B cell (primary cell): Measurements from ENCODE around the gene FSHR. TPM values are rescaled to one million over a fixed set of nuclear protein-coding genes. Genes with fewer than 3 reads are reported as not detected.

Experiments
- ATAC-seq: fragments of 200-7000 bp; cut with Tn5 transposase; one replicate; pipeline ENCODE4 v1.10.0; 2021; ENCODE audit warnings: low read depth, mild to moderate bottlenecking, moderate number of reproducible peaks, moderate library complexity
- CTCF ChIA-PET: fragments of 350-600 bp; sonication (Branson Sonifier 250); formaldehyde crosslinking; loops from one replicate; lab custom pipeline; 2021; ENCODE audit warnings: antibody characterized with exemption, inconsistent platforms; lab: Charles Lee
- POLR2A ChIA-PET: fragments of 350-600 bp; sonication (Branson Sonifier 250); formaldehyde crosslinking; loops from one replicate; lab custom pipeline; 2021; ENCODE audit warnings: antibody characterized with exemption; lab: Charles Lee
- DNase-seq: peaks from one replicate; pipeline ENCODE4 v3.0.0; 2013
- H2AFZ ChIP-seq: 2 replicates; pipeline ENCODE4 v1.6.1; 2012; ENCODE audit warnings: mild to moderate bottlenecking, low read depth, low read length; ENCODE audit not compliant: insufficient read depth, poor library complexity, severe bottlenecking
- H3K27ac ChIP-seq, 2 donors: 1 replicate in 1 of 2; 2 replicates in 1 of 2; pipeline ENCODE4 v1.5.1; 2012 to 2013; ENCODE audit warnings: low read length in 2 of 2, mild to moderate bottlenecking in 2 of 2, moderate library complexity in 1 of 2
- H3K27me3 ChIP-seq, 4 experiments: fragments of 200-600 bp in 1 of 4; sonication (generic) in 1 of 4; replicated peaks in 1 of 4; 1 replicate in 2 of 4; 2 replicates in 2 of 4; pipeline versions ENCODE4 v1.6.1 to v1.7.0; 2013 to 2016; ENCODE audit warnings: low read length in 3 of 4, mild to moderate bottlenecking in 2 of 4, mixed read lengths in 1 of 4, moderate library complexity in 1 of 4; ENCODE audit not compliant: insufficient read depth in 4 of 4, control insufficient read depth in 3 of 4; ENCODE audit errors: control extremely low read depth in 1 of 4
- H3K36me3 ChIP-seq, 2 experiments: replicated peaks in 1 of 2; 1 replicate in 1 of 2; 2 replicates in 1 of 2; pipeline versions ENCODE4 v1.6.1 to v1.7.1; 2013; ENCODE audit warnings: low read length in 1 of 2; ENCODE audit not compliant: insufficient read depth in 2 of 2, control insufficient read depth in 1 of 2; ENCODE audit errors: control extremely low read depth in 1 of 2, extremely low read depth in 1 of 2
- H3K4me1 ChIP-seq, 2 donors: fragments of 200-600 bp in 1 of 2; sonication (generic) in 1 of 2; 1 replicate in 1 of 2; 2 replicates in 1 of 2; pipeline versions ENCODE4 v1.5.1 to v1.6.1; 2013 to 2017; ENCODE audit warnings: low read length in 2 of 2; ENCODE audit not compliant: control insufficient read depth in 2 of 2, insufficient read depth in 2 of 2
- H3K4me2 ChIP-seq: replicated peaks from 2 replicates; pipeline ENCODE3; 2012; ENCODE audit warnings: mild to moderate bottlenecking, low read depth, low read length; ENCODE audit not compliant: poor library complexity, severe bottlenecking
- H3K4me3 ChIP-seq, 5 experiments: fragments of 200-600 bp in 1 of 5; sonication (generic) in 1 of 5; 1 replicate in 3 of 5; 2 replicates in 2 of 5; pipeline versions ENCODE4 v1.5.1 to v1.7.0; 2011 to 2016; ENCODE audit warnings: low read length in 4 of 5, mild to moderate bottlenecking in 4 of 5, low read depth in 2 of 5, control low read depth in 1 of 5, moderate library complexity in 1 of 5; ENCODE audit not compliant: insufficient read depth in 1 of 5; ENCODE audit errors: control extremely low read depth in 1 of 5, extremely low read depth in 1 of 5
- H3K79me2 ChIP-seq: fragments of 200-600 bp; sonication (generic); one replicate; pipeline ENCODE4 v1.6.0; 2016; ENCODE audit warnings: low read length; ENCODE audit not compliant: control insufficient read depth, insufficient read depth
- H3K9ac ChIP-seq: fragments of 200-600 bp; sonication (generic); 2 replicates; pipeline ENCODE4 v1.6.1; 2017; ENCODE audit warnings: mild to moderate bottlenecking, low read length, moderate library complexity
- H3K9me3 ChIP-seq, 3 donors: one replicate each; pipeline versions ENCODE4 v1.6.1 to v1.7.1; 2013; ENCODE audit warnings: low read length in 2 of 3; ENCODE audit not compliant: control insufficient read depth in 2 of 3, insufficient read depth in 1 of 3; ENCODE audit errors: control extremely low read depth in 1 of 3
- H4K20me1 ChIP-seq: 2 replicates; pipeline ENCODE4 v1.6.0; 2012; ENCODE audit warnings: mild to moderate bottlenecking, low read length; ENCODE audit not compliant: insufficient read depth, control insufficient read depth, poor library complexity, severe bottlenecking
- H3K27ac Mint-ChIP-seq: one replicate; pipeline ENCODE4 v1.8.0; 2021; ENCODE audit warnings: mixed read lengths
- H3K27me3 Mint-ChIP-seq: one replicate; pipeline ENCODE4 v1.8.0; 2021; ENCODE audit warnings: mixed read lengths
- H3K4me1 Mint-ChIP-seq: one replicate; pipeline ENCODE4 v1.8.0; 2021; ENCODE audit warnings: mixed read lengths
- H3K4me3 Mint-ChIP-seq: one replicate; pipeline ENCODE4 v1.8.0; 2021; ENCODE audit warnings: mixed read lengths
- H3K9me3 Mint-ChIP-seq: one replicate; pipeline ENCODE4 v1.8.0; 2022; ENCODE audit warnings: mixed read lengths; ENCODE audit not compliant: insufficient read depth
- EZH2 ChIP-seq: IDR thresholded peaks from 2 replicates; pipeline ENCODE4 v1.6.1; 2012; ENCODE audit warnings: borderline replicate concordance, low read depth, mild to moderate bottlenecking, moderate library complexity, low read length; ENCODE audit not compliant: insufficient read depth, poor library complexity, severe bottlenecking
- WGBS: methylation state at CpG from one replicate; pipeline ENCODE4 v1.1.5; 2013; ENCODE audit warnings: missing lambda C conversion rate; ENCODE audit not compliant: insufficient coverage; 5-methylcytosine and 5-hydroxymethylcytosine counted together
- intact Hi-C: fragments of 100-400 bp; cut with micrococcal nuclease; formaldehyde crosslinking; loops from one replicate; pipeline ENCODE4 v1.10.0; 2022
- polyA plus RNA-seq: library from polyadenylated mRNA; depleted of rRNA; stranded (reverse); fragments of >200 nt; gene quantifications from 2 replicates; pipeline ENCODE4 v1.2.3, GENCODE V29; 2012
- total RNA-seq, 2 donors: library from RNA; stranded (reverse); fragments of 120-200 nt in 1 of 2; gene quantifications; 1 replicate in 1 of 2; 2 replicates in 1 of 2; pipeline versions ENCODE4 v1.2.3 to v1.2.4, GENCODE V29; 2013 to 2022
- TF ChIP-seq, protein P1 (sequence below): fragments of 200-600 bp; IDR thresholded peaks from one replicate; pipeline ENCODE4 v1.8.0; 2022; ENCODE audit warnings: antibody characterized with exemption, mild to moderate bottlenecking

FSHR gene
- total and polyA plus RNA-seq, 2 donors (not counting 1 experiment from before 2014, with no cell fraction given): not detected

DNA sequence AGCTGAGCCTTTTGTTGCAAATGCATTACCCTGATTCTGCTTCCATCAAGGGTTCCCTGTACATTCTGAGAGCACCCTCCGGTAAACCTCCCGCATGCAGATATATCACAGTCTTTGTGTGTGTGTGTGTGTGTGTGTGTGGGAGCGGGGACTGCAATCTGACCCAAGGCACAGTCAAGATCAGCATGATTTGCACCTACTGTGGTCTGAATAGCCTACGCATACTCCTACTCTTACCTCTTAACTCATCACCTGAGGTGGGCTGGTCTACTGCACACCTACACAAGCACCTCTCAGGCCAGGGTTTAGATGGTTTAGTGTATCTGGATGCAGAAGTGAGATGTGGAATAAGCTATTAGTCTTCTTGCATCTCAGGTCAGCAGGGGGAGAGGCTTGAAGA lies 174.6 kb downstream of the FSHR start:
- intact Hi-C loops: no loop called here
- Histone ChIP-seq H3K9me3 (no peaks in the 10 kb centered on the region), H3K27me3 (no peaks in the 10 kb centered on the region), H3K4me3 (no peak overlapping the region), H3K4me2 (no peak overlapping the region), H4K20me1 (no peaks in the 10 kb centered on the region), H2AFZ (no peak overlapping the region), H3K4me1 (no peaks in the 10 kb centered on the region), H3K9ac (no peak overlapping the region), H3K79me2 (no peaks in the 10 kb centered on the region), H3K27ac (no peak overlapping the region), H3K36me3 (no peaks in the 10 kb centered on the region)
- Mint-ChIP-seq H3K27ac (no peak overlapping the region), H3K4me1 (no peaks in the 10 kb centered on the region), H3K4me3 (no peak overlapping the region), H3K9me3 (no peaks in the 10 kb centered on the region), H3K27me3 (no peaks in the 10 kb centered on the region)
- ATAC-seq (no peak), DNase-seq (no peak)
- ChIA-PET POLR2A (no interaction called here), CTCF (no interaction called here)
- no CpG with 5 or more reads among the region's 4 CpGs for WGBS
- TF ChIP-seq EZH2: no peak
- TF ChIP-seq, protein P1, sequence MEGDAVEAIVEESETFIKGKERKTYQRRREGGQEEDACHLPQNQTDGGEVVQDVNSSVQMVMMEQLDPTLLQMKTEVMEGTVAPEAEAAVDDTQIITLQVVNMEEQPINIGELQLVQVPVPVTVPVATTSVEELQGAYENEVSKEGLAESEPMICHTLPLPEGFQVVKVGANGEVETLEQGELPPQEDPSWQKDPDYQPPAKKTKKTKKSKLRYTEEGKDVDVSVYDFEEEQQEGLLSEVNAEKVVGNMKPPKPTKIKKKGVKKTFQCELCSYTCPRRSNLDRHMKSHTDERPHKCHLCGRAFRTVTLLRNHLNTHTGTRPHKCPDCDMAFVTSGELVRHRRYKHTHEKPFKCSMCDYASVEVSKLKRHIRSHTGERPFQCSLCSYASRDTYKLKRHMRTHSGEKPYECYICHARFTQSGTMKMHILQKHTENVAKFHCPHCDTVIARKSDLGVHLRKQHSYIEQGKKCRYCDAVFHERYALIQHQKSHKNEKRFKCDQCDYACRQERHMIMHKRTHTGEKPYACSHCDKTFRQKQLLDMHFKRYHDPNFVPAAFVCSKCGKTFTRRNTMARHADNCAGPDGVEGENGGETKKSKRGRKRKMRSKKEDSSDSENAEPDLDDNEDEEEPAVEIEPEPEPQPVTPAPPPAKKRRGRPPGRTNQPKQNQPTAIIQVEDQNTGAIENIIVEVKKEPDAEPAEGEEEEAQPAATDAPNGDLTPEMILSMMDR: no peak

DNA sequence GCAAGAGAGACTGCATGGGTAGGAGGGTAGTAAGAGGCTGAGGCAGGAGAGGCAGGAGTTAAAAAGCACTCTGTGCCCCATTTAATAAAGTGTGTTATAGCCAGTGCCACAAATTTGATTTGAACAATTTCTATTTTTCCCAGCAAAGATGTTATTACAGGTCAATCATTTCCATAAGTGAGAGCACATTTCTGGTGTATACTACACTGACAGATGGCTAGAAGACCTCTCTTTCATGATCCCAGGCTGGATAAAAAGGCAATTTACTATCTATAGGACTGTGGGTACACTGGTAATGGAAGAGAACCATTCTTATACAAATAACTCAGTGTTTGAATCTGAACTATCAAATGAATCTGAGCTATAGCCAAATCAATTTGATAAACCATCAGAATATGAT lies 176.2 kb downstream of the FSHR start:
- ATAC-seq: no peak
- Histone ChIP-seq H2AFZ (no peak overlapping the region), H3K4me2 (no peak overlapping the region), H3K36me3 (no peaks in the 10 kb centered on the region), H3K27me3 (no peaks in the 10 kb centered on the region), H3K4me1 (no peaks in the 10 kb centered on the region), H3K9ac (no peak overlapping the region), H3K4me3 (no peak overlapping the region), H4K20me1 (no peaks in the 10 kb centered on the region), H3K9me3 (no peaks in the 10 kb centered on the region), H3K27ac (no peak overlapping the region), H3K79me2 (no peaks in the 10 kb centered on the region)
- TF ChIP-seq, protein P1: no peak
- TF ChIP-seq EZH2: no peak
- Mint-ChIP-seq H3K4me1 (no peaks in the 10 kb centered on the region), H3K27me3 (no peaks in the 10 kb centered on the region), H3K27ac (no peak overlapping the region), H3K4me3 (no peak overlapping the region), H3K9me3 (no peaks in the 10 kb centered on the region)
- DNase-seq: no peak
- CTCF ChIA-PET: no interaction called here
- intact Hi-C loops: no loop called here
- POLR2A ChIA-PET: no interaction called here
